Measurements from ENCODE around the gene RABAC1. TPM values are rescaled to one million over a fixed set of nuclear protein-coding genes. Genes with fewer than 3 reads are reported as not detected.
A peak's percentile ranks its signal among the peaks of the same experiment; 100 is the strongest.

The RABAC1 gene
- total RNA-seq: 100 to 1,000 TPM; 138 to 359 (median 241) TPM

- Histone ChIP-seq H3K27ac (peak within 1 kb of the TSS; percentile 70 to 92 (median 89)), H3K4me1 (peaks cover 6 to 13% of the 10 kb centered on the region in 2 donors), H3K36me3 (peaks cover 6 to 10% of the 10 kb centered on the region in 2 donors), H3K4me3 (replicated peaks in 1 of 3) (peak within 1 kb of the TSS; percentile 66 to 91 (median 87)), H3K27me3 (no peaks in the 10 kb centered on the region), H3K9me3 (no peaks in the 10 kb centered on the region)
- intact Hi-C loops (cut with DNase I): loop anchor here (5.0 kb wide), 1 partner anchor 97 kb away; the partner anchor contains the start of gene RPS19
- whole genome bisulfite sequencing, 2 donors: 7 to 11% methylated on average over 20 to 31 of the region's 46 CpGs
- peak; percentile 82 to 86 for DNase-seq
- peak in 1 of 2 donors; percentile 58 for TF ChIP-seq POLR2A (IDR thresholded peaks at IDR 0.05)
- peak in 1 of 6 experiments; percentile 25 for TF ChIP-seq CTCF (IDR thresholded peaks at IDR 0.05)
Measured at GRCh38 chr19:41959056-41960053, at the start of gene RABAC1. Gene RABAC1, minus strand, starts transcription at chr19:41959321. Its CDS starts 29 bp downstream, at chr19:41959292.

GRCh38 chr19:42006569-42006968 is 47.4 kb upstream of the RABAC1 start:
- no peak overlapping the region for H3K4me3 ChIP-seq (replicated peaks in 1 of 3)
- 89 to 95% methylated on average over 10 to 13 of the region's 13 CpGs for WGBS, 2 donors
- H3K4me1 ChIP-seq: no peaks in the 10 kb centered on the region
- intact Hi-C loops (cut with DNase I): no loop called here
- no peaks in the 10 kb centered on the region for H3K27me3 ChIP-seq
- no peaks in the 10 kb centered on the region for H3K9me3 ChIP-seq
- H3K36me3 ChIP-seq: no peaks in the 10 kb centered on the region
- TF ChIP-seq CTCF (IDR thresholded peaks at IDR 0.05) (no peak), POLR2A (IDR thresholded peaks at IDR 0.05) (no peak)
- DNase-seq: no peak
- H3K27ac ChIP-seq: no peak overlapping the region

GRCh38 chr19:42005504-42005903 is 46.4 kb upstream of the RABAC1 start:
- Histone ChIP-seq H3K4me3 (replicated peaks in 1 of 3) (no peak overlapping the region), H3K4me1 (no peaks in the 10 kb centered on the region), H3K36me3 (no peaks in the 10 kb centered on the region), H3K9me3 (no peaks in the 10 kb centered on the region), H3K27me3 (no peaks in the 10 kb centered on the region), H3K27ac (no peak overlapping the region)
- DNase-seq: no peak
- 97 to 99% methylated on average over 17 to 19 of the region's 22 CpGs for WGBS, 2 donors
- intact Hi-C loops (cut with DNase I): no loop called here
- no peak for TF ChIP-seq CTCF (IDR thresholded peaks at IDR 0.05)
- no peak for TF ChIP-seq POLR2A (IDR thresholded peaks at IDR 0.05)

- Histone ChIP-seq H3K4me1 (peaks cover 0 to under 1% of the 10 kb centered on the region in 2 donors), H3K36me3 (no peaks in the 10 kb centered on the region), H3K27me3 (no peaks in the 10 kb centered on the region), H3K27ac (no peak overlapping the region), H3K4me3 (replicated peaks in 1 of 3) (no peak overlapping the region), H3K9me3 (no peaks in the 10 kb centered on the region)
- 83 to 85% methylated on average over 16 to 19 of the region's 21 CpGs for WGBS, 2 donors
- no peak for TF ChIP-seq POLR2A (IDR thresholded peaks at IDR 0.05)
- no peak for TF ChIP-seq CTCF (IDR thresholded peaks at IDR 0.05)
- intact Hi-C loops (cut with DNase I): no loop called here
- no peak for DNase-seq
Measured at GRCh38 chr19:42003506-42004294, 44.6 kb upstream of the RABAC1 start.
